NCI-H510A (cell line): ENCODE results near the gene PALD1.
"Not testable (repeated sequence)": the region's sequence is repeated elsewhere in the genome, so short reads cannot be mapped to it uniquely, and the experiment has no call there.

Experiments
- DNase-seq: peaks from one replicate; lab custom pipeline; 2025; lab: John Stamatoyannopoulos, UW

The PALD1 gene

GRCh38 chr10:70481831-70482530, 3.4 kb downstream of the PALD1 start:
- DNase-seq, result no peak

- DNase-seq, result no peak
Observed at GRCh38 chr10:70482982-70483760, 4.6 kb downstream of the PALD1 start.

GRCh38 chr10:70483872-70484271, 5.3 kb downstream of the PALD1 start:
- DNase-seq, result not testable (repeated sequence)

GRCh38 chr10:70487824-70488223, 9.3 kb downstream of the PALD1 start:
- DNase-seq, result no peak

- DNase-seq, result no peak
Observed at GRCh38 chr10:70490142-70490541, 11.6 kb downstream of the PALD1 start.

GRCh38 chr10:70491614-70492013, 13.0 kb downstream of the PALD1 start:
- DNase-seq, result no peak

- DNase-seq, result no peak
Observed at GRCh38 chr10:70492786-70493659, 14.5 kb downstream of the PALD1 start.

- peak; percentile 87 for DNase-seq
Observed at GRCh38 chr10:70493660-70494234, 15.2 kb downstream of the PALD1 start.

GRCh38 chr10:70494536-70494935, 16.0 kb downstream of the PALD1 start:
- DNase-seq, result no peak

- no peak for DNase-seq
Observed at GRCh38 chr10:70494966-70495365, 16.4 kb downstream of the PALD1 start.

- no peak for DNase-seq
Observed at GRCh38 chr10:70495691-70496261, 17.2 kb downstream of the PALD1 start.

- DNase-seq, result no peak
Observed at GRCh38 chr10:70496341-70497119, 18.0 kb downstream of the PALD1 start.

- no peak for DNase-seq
Observed at GRCh38 chr10:70497120-70497545, 18.6 kb downstream of the PALD1 start.

- no peak for DNase-seq
Observed at GRCh38 chr10:70498970-70499835, 20.6 kb downstream of the PALD1 start.

GRCh38 chr10:70499836-70500167, 21.2 kb downstream of the PALD1 start:
- DNase-seq, result no peak

- no peak for DNase-seq
Observed at GRCh38 chr10:70500368-70500767, 21.8 kb downstream of the PALD1 start.

- no peak for DNase-seq
Observed at GRCh38 chr10:70500812-70501301, 22.3 kb downstream of the PALD1 start.

- DNase-seq, result no peak
Observed at GRCh38 chr10:70502406-70502805, 23.8 kb downstream of the PALD1 start.

- no peak for DNase-seq
Observed at GRCh38 chr10:70503776-70504175, 25.2 kb downstream of the PALD1 start.
